HepG2 (cell line): ENCODE results near the gene VENTX. TPM values are rescaled to one million over a fixed set of nuclear protein-coding genes. Genes with fewer than 3 reads are reported as not detected.

Experiments used
- ATAC-seq: fragments of 200-7000 bp; cut with Tn5 transposase; 3 replicates; pipeline ENCODE4 v1.9.1; 2020; ENCODE audit warnings: mild to moderate bottlenecking, moderate library complexity
- BruUV-seq: library from RNA; stranded (reverse); fragments of 400-500 nt; replicated peaks from 2 replicates; lab custom pipeline; 2021; lab: Mats Ljungman, UMichigan
- CTCF ChIA-PET: fragments of 300-600 bp; formaldehyde crosslinking; extraction: SDS; loops from one replicate; lab custom pipeline; 2021; ENCODE audit warnings: low total read pairs, inconsistent platforms, low intra/inter-chr PET ratio; lab: Yijun Ruan, JAX
- POLR2A ChIA-PET: fragments of 350-600 bp; sonication (Branson Sonifier 250); formaldehyde crosslinking; loops from one replicate; lab custom pipeline; 2020; ENCODE audit warnings: antibody characterized with exemption, inconsistent platforms; lab: Yijun Ruan, JAX
- DNase-seq: peaks from one replicate; pipeline ENCODE4 v3.0.0-alpha.2; 2015; ENCODE audit warnings: low spot score
- FAIRE-seq: peaks from 3 replicates; lab custom pipeline; 2011; peaks lifted over from hg19 to GRCh38; lab: Jason Lieb, UNC
- H2AFZ ChIP-seq: one replicate; pipeline ENCODE4 v1.6.1; 2011; ENCODE audit warnings: low read length, inconsistent platforms
- H3K27ac ChIP-seq: fragments of 300-600 bp; 3 replicates; pipeline ENCODE4 v1.8.0; 2011; ENCODE audit warnings: mixed run types, mild to moderate bottlenecking, mixed read lengths, low read length, inconsistent platforms; ENCODE audit not compliant: insufficient read depth; ENCODE audit errors: extremely low read length
- H3K27me3 ChIP-seq, 2 experiments: fragments of 200-600 bp in 1 of 2; 2 replicates in 1 of 2; 3 replicates in 1 of 2; pipeline versions ENCODE4 v1.6.0 to v1.8.0; 2011; ENCODE audit warnings: low read length in 2 of 2, mild to moderate bottlenecking in 2 of 2, moderate library complexity in 2 of 2, inconsistent platforms in 1 of 2; ENCODE audit not compliant: insufficient read depth in 2 of 2, control insufficient read depth in 1 of 2
- H3K36me3 ChIP-seq, 2 experiments: fragments of 200-600 bp in 1 of 2; replicated peaks in 1 of 2; 2 replicates in 1 of 2; 3 replicates in 1 of 2; pipeline versions ENCODE4 v1.5.1 to v1.8.0; 2011; ENCODE audit warnings: low read length in 2 of 2, inconsistent platforms in 1 of 2; ENCODE audit not compliant: insufficient read depth in 2 of 2, control insufficient read depth in 1 of 2
- H3K4me1 ChIP-seq: 2 replicates; pipeline ENCODE4 v1.5.1; 2012; ENCODE audit warnings: low read length, inconsistent platforms; ENCODE audit not compliant: insufficient read depth
- H3K4me2 ChIP-seq: 2 replicates; pipeline ENCODE4 v1.6.0; 2011; ENCODE audit warnings: low read depth, low read length, inconsistent platforms
- H3K4me3 ChIP-seq, 3 experiments: fragments of 200-600 bp in 1 of 3; sonication (generic), shearing (Covaris generic) in 1 of 3; replicated peaks in 1 of 3; 2 replicates each; pipeline ENCODE4 v1.5.1; 2011 to 2016; ENCODE audit warnings: low read length in 3 of 3, inconsistent platforms in 2 of 3, low read depth in 2 of 3, mild to moderate bottlenecking in 2 of 3, control low read depth in 1 of 3, mixed read lengths in 1 of 3; ENCODE audit not compliant: insufficient read depth in 1 of 3
- H3K79me2 ChIP-seq: one replicate; pipeline ENCODE4 v1.6.1; 2011; ENCODE audit warnings: low read length, inconsistent platforms; ENCODE audit not compliant: insufficient read depth
- H3K9ac ChIP-seq: 2 replicates; pipeline ENCODE4 v1.6.0; 2011; ENCODE audit warnings: mild to moderate bottlenecking, low read depth, low read length, inconsistent platforms; ENCODE audit not compliant: insufficient read depth
- H3K9me3 ChIP-seq: 2 replicates; pipeline ENCODE4 v1.5.1; 2012; ENCODE audit warnings: mild to moderate bottlenecking, low read length
- H4K20me1 ChIP-seq: 2 replicates; pipeline ENCODE4 v1.6.0; 2011; ENCODE audit warnings: inconsistent platforms, mild to moderate bottlenecking, low read length, moderate library complexity; ENCODE audit not compliant: insufficient read depth
- DRAP1 ChIP-seq: IDR thresholded peaks from 2 replicates; pipeline ENCODE4 v1.6.1; 2016; ENCODE audit warnings: missing genetic modification reagents, missing compliant biosample characterization
- FUBP1 ChIP-seq: sonication (generic); formaldehyde crosslinking; IDR thresholded peaks from 2 replicates; pipeline ENCODE4 v1.5.1; 2020; ENCODE audit warnings: missing genetic modification reagents, mild to moderate bottlenecking, borderline replicate concordance
- MAFK ChIP-seq, 2 experiments: IDR thresholded peaks in 1 of 2; conservative IDR thresholded peaks in 1 of 2; 2 replicates each; pipeline ENCODE4 v1.6.1; 2011; ENCODE audit warnings: improper control_type of control experiment in 2 of 2, low read length in 2 of 2
- PAXIP1 ChIP-seq: sonication (generic); formaldehyde crosslinking; conservative IDR thresholded peaks from 2 replicates; pipeline ENCODE4 v1.4.0; 2020; ENCODE audit warnings: mild to moderate bottlenecking, missing genetic modification reagents, moderate library complexity
- PBX2 ChIP-seq: IDR thresholded peaks from 2 replicates; pipeline ENCODE4 v1.6.1; 2016; ENCODE audit warnings: control low read depth
- PTBP1 ChIP-seq: fragments of 200-400 bp; formaldehyde crosslinking; IDR thresholded peaks from 2 replicates; pipeline ENCODE4 v1.6.1; 2018; ENCODE audit warnings: low read length, low read depth; ENCODE audit not compliant: poor library complexity, severe bottlenecking
- STAG1 ChIP-seq: sonication (generic); formaldehyde crosslinking; IDR thresholded peaks from 2 replicates; pipeline ENCODE4 v1.4.0; 2020; ENCODE audit warnings: missing genetic modification reagents
- TBX3 ChIP-seq: fragments of 450-650 bp; IDR thresholded peaks from 2 replicates; pipeline ENCODE4 v1.6.1; 2017; ENCODE audit warnings: antibody characterized with exemption, mild to moderate bottlenecking, inconsistent platforms, borderline replicate concordance
- ZNF30 ChIP-seq: sonication (generic); formaldehyde crosslinking; IDR thresholded peaks from 2 replicates; pipeline ENCODE4 v1.5.0; 2020; ENCODE audit warnings: mild to moderate bottlenecking, missing genetic modification reagents
- ZNF607 ChIP-seq: sonication (generic); formaldehyde crosslinking; IDR thresholded peaks from 2 replicates; pipeline ENCODE4 v1.5.1; 2020; ENCODE audit warnings: missing genetic modification reagents, mild to moderate bottlenecking, borderline replicate concordance
- WGBS: methylation state at CpG from one replicate; pipeline ENCODE4 v1.1.6; 2017; ENCODE audit warnings: low lambda C conversion rate; 5-methylcytosine and 5-hydroxymethylcytosine counted together
- in situ Hi-C: cut with HindIII; loops from 2 replicates; pipeline ENCODE4 v1.10.0; 2017; ENCODE audit warnings: low pct_unique_long_range_greater_than_20kb; ENCODE audit not compliant: extremely low pct_ligation_motif_present
- intact Hi-C: fragments of 100-400 bp; cut with micrococcal nuclease; formaldehyde crosslinking; loops from one replicate; pipeline ENCODE4 v1.10.0; 2022; ENCODE audit not compliant: unreplicated experiment
- polyA plus RNA-seq, 8 experiments: library from polyadenylated mRNA; depleted of rRNA in 3 of 8; stranded (reverse) in 7 of 8; unstranded in 1 of 8; fragments of >200 nt; fragmentation: Illumina TruSeq in 4 of 8; extraction: Trizol in 4 of 8; gene quantifications; 2 replicates each; pipeline versions ENCODE4 v1.2.1 to v1.2.3, GENCODE V29; 2011 to 2016; ENCODE audit warnings: low read depth in 4 of 8, missing spikeins in 1 of 8, mixed read lengths in 1 of 8; ENCODE audit not compliant: insufficient read depth in 1 of 8
- total RNA-seq, 5 experiments: library from RNA; depleted of rRNA; stranded (reverse); fragments of >200 nt; fragmentation: Illumina TruSeq; extraction: Trizol; gene quantifications; 2 replicates each; pipeline ENCODE4 v1.2.3, GENCODE V29; 2016; ENCODE audit warnings: low read depth in 1 of 5

Gene VENTX
- total and polyA plus RNA-seq, 2 of the 13 experiments (the other 11 are each of a cell fraction or from before 2014, with no cell fraction given) = not detected

- WGBS = 10% methylated on average over 12 of the region's 13 CpGs
- no peak overlapping the region for H3K9ac ChIP-seq
- DNase-seq = no peak
- CTCF ChIA-PET = no interaction called here
- H3K27ac ChIP-seq = no peak overlapping the region
- H3K4me1 ChIP-seq = no peaks in the 10 kb centered on the region
- no peak overlapping the region for H2AFZ ChIP-seq
- BruUV-seq = no TSS peak
- intact Hi-C loops (no loop called here), in situ Hi-C loops (no loop called here)
- H3K27me3 ChIP-seq = peaks cover 39 to 87% of the 10 kb centered on the region in 2 experiments; a peak in 4 of 5 replicates
- no peak overlapping the region for H3K4me3 ChIP-seq
- H3K4me2 ChIP-seq = no peak overlapping the region
- no peak for FAIRE-seq
- H3K79me2 ChIP-seq = no peaks in the 10 kb centered on the region
- H4K20me1 ChIP-seq = no peaks in the 10 kb centered on the region
- ATAC-seq = no peak
- POLR2A ChIA-PET = no interaction called here
- no peaks in the 10 kb centered on the region for H3K36me3 ChIP-seq
- H3K9me3 ChIP-seq = no peaks in the 10 kb centered on the region
- no peak for TF ChIP-seq PBX2 (CRISPR knock-in tag)
- TF ChIP-seq, all 625 proteins: peak for 0
Measured at GRCh38 chr10:133199488-133199885, 38.2 kb upstream of the VENTX start.

GRCh38 chr10:133199992-133200611, 37.6 kb upstream of the VENTX start:
- no peak overlapping the region for H3K27ac ChIP-seq
- WGBS = no CpG with 5 or more reads among the region's 38 CpGs
- ATAC-seq (no peak), FAIRE-seq (no peak), DNase-seq (no peak)
- intact Hi-C loops (no loop called here), in situ Hi-C loops (no loop called here)
- no peak overlapping the region for H3K4me2 ChIP-seq
- no peaks in the 10 kb centered on the region for H3K79me2 ChIP-seq
- H3K36me3 ChIP-seq = no peaks in the 10 kb centered on the region
- no peaks in the 10 kb centered on the region for H3K4me1 ChIP-seq
- peaks cover 38 to 86% of the 10 kb centered on the region in 2 experiments; a peak in 4 of 5 replicates for H3K27me3 ChIP-seq
- no peak overlapping the region for H3K9ac ChIP-seq
- H4K20me1 ChIP-seq = no peaks in the 10 kb centered on the region
- H2AFZ ChIP-seq = no peak overlapping the region
- POLR2A ChIA-PET = no interaction called here
- no peaks in the 10 kb centered on the region for H3K9me3 ChIP-seq
- H3K4me3 ChIP-seq = no peak overlapping the region
- no TSS peak for BruUV-seq
- CTCF ChIA-PET = no interaction called here
- TF ChIP-seq ZNF607 (CRISPR knock-in tag) (no peak), FUBP1 (CRISPR knock-in tag) (no peak), TBX3 (no peak), PTBP1 (no peak), MAFK (conservative IDR thresholded peaks at IDR 0.05 in 1 of 2, IDR thresholded peaks at IDR 0.05 in 1 of 2; ENCODE audit: low read length in 2 of 2) (no peak), PAXIP1 (CRISPR knock-in tag) (no peak), DRAP1 (no peak), ZNF30 (CRISPR knock-in tag) (no peak), STAG1 (CRISPR knock-in tag) (no peak)
